ENCODE results near the gene AKR1E2.

Gene AKR1E2

GRCh38 chr10:4825868-4826791 is at the start of gene AKR1E2:
Gene AKR1E2 (plus strand): TSS chr10:4826207. CDS start chr10:4826325, 118 bp downstream.
- peak in 1 of 2 donors; percentile 62 for DNase-seq (ENCODE audit: low read depth in 2 of 2)

GRCh38 chr10:4776234-4776638 is 49.8 kb upstream of the AKR1E2 start:
- DNase-seq (ENCODE audit: low read depth in 2 of 2): no peak

GRCh38 chr10:4778761-4779160 is 47.2 kb upstream of the AKR1E2 start:
- DNase-seq (ENCODE audit: low read depth in 2 of 2): no peak

GRCh38 chr10:4780091-4780490 is 45.9 kb upstream of the AKR1E2 start:
- no peak for DNase-seq (ENCODE audit: low read depth in 2 of 2)

GRCh38 chr10:4780782-4781181 is 45.2 kb upstream of the AKR1E2 start:
- DNase-seq (ENCODE audit: low read depth in 2 of 2): no peak

GRCh38 chr10:4781955-4782354 is 44.1 kb upstream of the AKR1E2 start:
- no peak for DNase-seq (ENCODE audit: low read depth in 2 of 2)

GRCh38 chr10:4784667-4785333 is 41.2 kb upstream of the AKR1E2 start:
- DNase-seq (ENCODE audit: low read depth in 2 of 2): no peak

- DNase-seq (ENCODE audit: low read depth in 2 of 2): no peak
Measured at GRCh38 chr10:4786043-4786839, 39.8 kb upstream of the AKR1E2 start.

GRCh38 chr10:4790045-4790444 is 36.0 kb upstream of the AKR1E2 start:
- no peak for DNase-seq (ENCODE audit: low read depth in 2 of 2)

- no peak for DNase-seq (ENCODE audit: low read depth in 2 of 2)
Measured at GRCh38 chr10:4790922-4791321, 35.1 kb upstream of the AKR1E2 start.

- DNase-seq (ENCODE audit: low read depth in 2 of 2): no peak
Measured at GRCh38 chr10:4792381-4792780, 33.6 kb upstream of the AKR1E2 start.

GRCh38 chr10:4801405-4801804 is 24.6 kb upstream of the AKR1E2 start:
- no peak for DNase-seq (ENCODE audit: low read depth in 2 of 2)

GRCh38 chr10:4802711-4803487 is 23.1 kb upstream of the AKR1E2 start:
- DNase-seq (ENCODE audit: low read depth in 2 of 2): no peak

- no peak for DNase-seq (ENCODE audit: low read depth in 2 of 2)
Measured at GRCh38 chr10:4803822-4804221, 22.2 kb upstream of the AKR1E2 start.

GRCh38 chr10:4804465-4804864 is 21.5 kb upstream of the AKR1E2 start:
- DNase-seq (ENCODE audit: low read depth in 2 of 2): no peak

- DNase-seq (ENCODE audit: low read depth in 2 of 2): no peak
Measured at GRCh38 chr10:4806534-4806933, 19.5 kb upstream of the AKR1E2 start.

GRCh38 chr10:4807761-4808507 is 18.1 kb upstream of the AKR1E2 start:
- no peak for DNase-seq (ENCODE audit: low read depth in 2 of 2)

- no peak for DNase-seq (ENCODE audit: low read depth in 2 of 2)
Measured at GRCh38 chr10:4809156-4809555, 16.9 kb upstream of the AKR1E2 start.

GRCh38 chr10:4810092-4810491 is 15.9 kb upstream of the AKR1E2 start:
- no peak for DNase-seq (ENCODE audit: low read depth in 2 of 2)

- no peak for DNase-seq (ENCODE audit: low read depth in 2 of 2)
Measured at GRCh38 chr10:4812046-4812445, 14.0 kb upstream of the AKR1E2 start.

GRCh38 chr10:4813023-4813422 is 13.0 kb upstream of the AKR1E2 start:
- DNase-seq (ENCODE audit: low read depth in 2 of 2): no peak

Data from activated CD8-positive, alpha-beta memory T cell treated with anti-CD3 and anti-CD28 coated beads for 4 hours (primary cell).